ENCODE data around the gene DDX25. TPM values are rescaled to one million over a fixed set of nuclear protein-coding genes. Genes with fewer than 3 reads are reported as not detected.

DDX25 gene
- total and polyA plus RNA-seq, 2 of the 4 experiments (the other 2 are of a cell fraction), result under 0.01 TPM; not detected in 1

DNA sequence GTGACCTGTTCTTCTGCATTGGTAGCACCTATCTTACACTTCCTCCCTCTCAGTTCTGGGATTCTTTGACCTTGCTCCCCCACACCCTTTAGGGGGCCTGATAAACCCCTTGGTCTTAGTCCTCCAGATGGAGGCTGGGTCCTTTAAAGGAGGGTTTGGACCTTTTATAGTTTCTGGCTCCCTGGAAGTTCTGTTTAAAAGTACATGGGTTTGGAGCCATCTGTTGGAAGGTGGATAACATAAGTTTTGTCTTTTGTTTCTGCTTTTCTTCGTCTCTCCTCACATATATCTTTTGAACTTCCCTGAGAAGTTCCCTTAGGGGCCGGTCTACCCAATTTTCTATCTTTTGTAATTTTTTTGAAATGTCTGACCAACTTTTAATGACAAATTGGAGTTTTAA, 34.8 kb upstream of the DDX25 start:
- CTCF ChIA-PET, result no interaction called here
- H3K9ac ChIP-seq (ENCODE audit: low read depth, low read length), result no peak overlapping the region
- H3K18ac ChIP-seq (ENCODE audit: low read depth, low read length), result no peak overlapping the region
- no peaks in the 10 kb centered on the region for H3K9me1 ChIP-seq (ENCODE audit: insufficient read depth, low read length)
- H3K14ac ChIP-seq (replicated peaks; ENCODE audit: low read depth, low read length), result no peak overlapping the region
- no peak overlapping the region for H2AFZ ChIP-seq (replicated peaks; ENCODE audit: low read length, poor library complexity)
- H4K20me1 ChIP-seq (ENCODE audit: insufficient read depth, low read length), result no peaks in the 10 kb centered on the region
- no peak overlapping the region for H2BK5ac ChIP-seq (ENCODE audit: low read depth, low read length, poor library complexity, severe bottlenecking)
- intact Hi-C loops (cut with micrococcal nuclease), result no loop called here
- no peak overlapping the region for H4K91ac ChIP-seq (ENCODE audit: insufficient read depth, low read depth, low read length)
- no peak overlapping the region for H3K4me3 ChIP-seq (ENCODE audit: insufficient read depth, low read depth, low read length)
- dilution Hi-C loops (cut with HindIII; ENCODE audit: low sequenced_read_pairs, unreplicated experiment), result no loop called here
- no peak overlapping the region for H2BK120ac ChIP-seq (ENCODE audit: low read depth, low read length)
- no peak overlapping the region for H3K56ac ChIP-seq (ENCODE audit: extremely low read depth, insufficient read depth, low read length)
- H2BK20ac ChIP-seq (ENCODE audit: low read depth, low read length), result no peak overlapping the region
- DNase-seq (no peak), ATAC-seq (ENCODE audit: low read depth) (no peak)
- H3K27me3 ChIP-seq (ENCODE audit: control insufficient read depth, insufficient read depth, low read length), result peaks cover 4% of the 10 kb centered on the region; the same call in 1 of the 2 replicates
- no peak overlapping the region for H3K4ac ChIP-seq (ENCODE audit: low read depth, low read length)
- no peak overlapping the region for H2BK15ac ChIP-seq (ENCODE audit: low read depth, low read length)
- in situ Hi-C loops (cut with MboI; ENCODE audit: low sequenced_read_pairs), result no loop called here
- H3K27ac ChIP-seq (ENCODE audit: insufficient read depth, low read length), result no peak overlapping the region
- POLR2A ChIA-PET (ENCODE audit: unreplicated experiment), result no interaction called here
- WGBS, 2 experiments (ENCODE audit: extremely low coverage in 2 of 2, insufficient read length in 1 of 2), result no CpG with 5 or more reads among the region's 2 CpGs
- H2AK5ac ChIP-seq (ENCODE audit: low read depth, low read length), result no peak overlapping the region
- no peaks in the 10 kb centered on the region for H3K9me3 ChIP-seq (ENCODE audit: control insufficient read depth, insufficient read depth, low read length)
- H4K8ac ChIP-seq (ENCODE audit: low read depth in 2 of 2, low read length in 2 of 2), result no peak overlapping the region
- H3K4me1 ChIP-seq (ENCODE audit: control insufficient read depth, insufficient read depth, low read length), result no peaks in the 10 kb centered on the region
- H3K4me2 ChIP-seq (ENCODE audit: low read depth, low read length), result no peak overlapping the region
- no peak overlapping the region for H4K5ac ChIP-seq (ENCODE audit: low read depth, low read length)
- no peak for TF ChIP-seq RFX5 (IDR thresholded peaks at IDR 0.05; ENCODE audit: low read depth, low read length)
- TF ChIP-seq MAZ (IDR thresholded peaks at IDR 0.05; ENCODE audit: borderline replicate concordance, low read depth, low read length), result no peak
- TF ChIP-seq, protein P1, sequence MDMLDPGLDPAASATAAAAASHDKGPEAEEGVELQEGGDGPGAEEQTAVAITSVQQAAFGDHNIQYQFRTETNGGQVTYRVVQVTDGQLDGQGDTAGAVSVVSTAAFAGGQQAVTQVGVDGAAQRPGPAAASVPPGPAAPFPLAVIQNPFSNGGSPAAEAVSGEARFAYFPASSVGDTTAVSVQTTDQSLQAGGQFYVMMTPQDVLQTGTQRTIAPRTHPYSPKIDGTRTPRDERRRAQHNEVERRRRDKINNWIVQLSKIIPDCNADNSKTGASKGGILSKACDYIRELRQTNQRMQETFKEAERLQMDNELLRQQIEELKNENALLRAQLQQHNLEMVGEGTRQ (IDR thresholded peaks at IDR 0.05; ENCODE audit: low read depth, low read length), result no peak
- TF ChIP-seq MAFK (IDR thresholded peaks at IDR 0.05; ENCODE audit: low read depth, low read length), result no peak
- TF ChIP-seq, protein P2, sequence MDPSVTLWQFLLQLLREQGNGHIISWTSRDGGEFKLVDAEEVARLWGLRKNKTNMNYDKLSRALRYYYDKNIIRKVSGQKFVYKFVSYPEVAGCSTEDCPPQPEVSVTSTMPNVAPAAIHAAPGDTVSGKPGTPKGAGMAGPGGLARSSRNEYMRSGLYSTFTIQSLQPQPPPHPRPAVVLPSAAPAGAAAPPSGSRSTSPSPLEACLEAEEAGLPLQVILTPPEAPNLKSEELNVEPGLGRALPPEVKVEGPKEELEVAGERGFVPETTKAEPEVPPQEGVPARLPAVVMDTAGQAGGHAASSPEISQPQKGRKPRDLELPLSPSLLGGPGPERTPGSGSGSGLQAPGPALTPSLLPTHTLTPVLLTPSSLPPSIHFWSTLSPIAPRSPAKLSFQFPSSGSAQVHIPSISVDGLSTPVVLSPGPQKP (IDR thresholded peaks at IDR 0.05; ENCODE audit: borderline replicate concordance, low read depth, low read length), result no peak
- TF ChIP-seq CHD1 (IDR thresholded peaks at IDR 0.05; ENCODE audit: low read depth, low read length), result no peak
- TF ChIP-seq POLR2A (IDR thresholded peaks at IDR 0.05; ENCODE audit: low read depth, low read length), result no peak
- TF ChIP-seq RAD21 (IDR thresholded peaks at IDR 0.05; ENCODE audit: low read length), result no peak
- no peak for TF ChIP-seq MXI1 (IDR thresholded peaks at IDR 0.05; ENCODE audit: borderline replicate concordance, low read depth, low read length)
- TF ChIP-seq, protein P3, sequence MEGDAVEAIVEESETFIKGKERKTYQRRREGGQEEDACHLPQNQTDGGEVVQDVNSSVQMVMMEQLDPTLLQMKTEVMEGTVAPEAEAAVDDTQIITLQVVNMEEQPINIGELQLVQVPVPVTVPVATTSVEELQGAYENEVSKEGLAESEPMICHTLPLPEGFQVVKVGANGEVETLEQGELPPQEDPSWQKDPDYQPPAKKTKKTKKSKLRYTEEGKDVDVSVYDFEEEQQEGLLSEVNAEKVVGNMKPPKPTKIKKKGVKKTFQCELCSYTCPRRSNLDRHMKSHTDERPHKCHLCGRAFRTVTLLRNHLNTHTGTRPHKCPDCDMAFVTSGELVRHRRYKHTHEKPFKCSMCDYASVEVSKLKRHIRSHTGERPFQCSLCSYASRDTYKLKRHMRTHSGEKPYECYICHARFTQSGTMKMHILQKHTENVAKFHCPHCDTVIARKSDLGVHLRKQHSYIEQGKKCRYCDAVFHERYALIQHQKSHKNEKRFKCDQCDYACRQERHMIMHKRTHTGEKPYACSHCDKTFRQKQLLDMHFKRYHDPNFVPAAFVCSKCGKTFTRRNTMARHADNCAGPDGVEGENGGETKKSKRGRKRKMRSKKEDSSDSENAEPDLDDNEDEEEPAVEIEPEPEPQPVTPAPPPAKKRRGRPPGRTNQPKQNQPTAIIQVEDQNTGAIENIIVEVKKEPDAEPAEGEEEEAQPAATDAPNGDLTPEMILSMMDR (conservative IDR thresholded peaks at IDR 0.05; ENCODE audit: low read depth, low read length), result no peak
- TF ChIP-seq FOS (IDR thresholded peaks at IDR 0.05; ENCODE audit: low read depth, low read length), result no peak
- TF ChIP-seq SMC3 (IDR thresholded peaks at IDR 0.05; ENCODE audit: low read depth, low read length), result no peak
- TF ChIP-seq NFE2L2 (IDR thresholded peaks at IDR 0.05; ENCODE audit: low read depth, low read length), result no peak
- TF ChIP-seq BHLHE40 (IDR thresholded peaks at IDR 0.05; ENCODE audit: low read depth, low read length), result no peak
- no peak for TF ChIP-seq CEBPB (IDR thresholded peaks at IDR 0.05; ENCODE audit: low read depth, low read length)
- TF ChIP-seq RCOR1 (IDR thresholded peaks at IDR 0.05; ENCODE audit: insufficient replicate concordance, low read length), result no peak
- H3K23ac ChIP-seq (ENCODE audit: low read depth, low read length), result no peak overlapping the region
- H3K79me1 ChIP-seq (ENCODE audit: low read depth in 1 of 2, low read length in 2 of 2), result no peaks in the 10 kb centered on the region
- H2AK9ac ChIP-seq (replicated peaks; ENCODE audit: low read depth, low read length, poor library complexity), result no peak overlapping the region
- BruUV-seq (replicated peaks), result no TSS peak
- no peaks in the 10 kb centered on the region for H3K36me3 ChIP-seq (ENCODE audit: control insufficient read depth, insufficient read depth, low read length)

Measured in IMR-90 (cell line).